ENCODE data around the gene NUTM1.

- TF ChIP-seq EZH2phosphoT487 (IDR thresholded peaks at IDR 0.05; ENCODE audit: insufficient read depth, low read depth), result no peak
- no peak for TF ChIP-seq EZH2 (IDR thresholded peaks at IDR 0.05; ENCODE audit: insufficient read depth, poor library complexity, severe bottlenecking)
These were observed 22.7 kb downstream of the NUTM1 start for GRCh38 chr15:34365836-34366235.

All from GM23248 (cell line).